Measurements from ENCODE around the gene SARS1. TPM values are rescaled to one million over a fixed set of nuclear protein-coding genes. Genes with fewer than 3 reads are reported as not detected.
A peak's percentile ranks its signal among the peaks of the same experiment; 100 is the strongest.
"Not testable (repeated sequence)": the region's sequence is repeated elsewhere in the genome, so short reads cannot be mapped to it uniquely, and the experiment has no call there.

Gene SARS1
- polyA plus RNA-seq (2012; ENCODE audit: insufficient read depth, insufficient read length, low read depth) = 865 TPM

DNA sequence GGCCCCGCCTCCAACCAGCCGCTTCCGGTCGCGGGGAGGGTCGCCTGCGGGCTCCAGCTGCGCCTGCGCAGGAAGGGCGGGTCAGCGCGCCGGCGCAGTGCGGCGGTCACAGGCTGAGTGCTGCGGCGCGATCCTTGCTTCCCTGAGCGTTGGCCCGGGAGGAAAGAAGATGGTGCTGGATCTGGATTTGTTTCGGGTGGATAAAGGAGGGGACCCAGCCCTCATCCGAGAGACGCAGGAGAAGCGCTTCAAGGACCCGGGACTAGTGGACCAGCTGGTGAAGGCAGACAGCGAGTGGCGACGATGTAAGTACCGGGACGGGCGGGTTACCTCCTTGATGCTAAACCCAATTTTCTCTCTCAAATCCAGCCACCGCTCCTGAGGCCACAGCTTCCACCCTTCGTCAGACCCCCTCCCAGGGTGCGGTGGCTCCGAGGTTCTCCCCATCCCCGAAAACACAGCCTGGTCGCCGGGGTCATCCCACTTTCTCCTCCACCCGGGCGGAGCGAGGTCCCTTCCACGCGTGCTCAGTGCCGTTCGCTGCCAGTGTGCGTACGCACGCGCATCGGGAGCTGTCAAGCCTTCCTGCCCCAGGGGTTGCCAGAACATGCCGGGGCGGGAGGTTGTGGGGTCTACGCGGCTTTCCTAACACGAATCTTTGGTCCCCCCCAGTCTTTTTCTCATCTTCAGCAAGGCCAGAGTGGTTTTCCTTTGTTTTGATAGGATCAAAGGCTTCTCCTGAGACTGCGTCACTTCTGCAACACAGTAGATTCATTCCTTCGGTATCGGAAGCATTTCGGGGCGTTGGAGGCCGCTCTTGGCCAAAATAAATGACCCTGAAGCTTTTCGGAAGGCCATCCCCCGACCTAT is at the start of gene SARS1:
Gene SARS1 (plus strand): TSS at position 95 of the 870 bp plus-strand sequence. CDS start 75 bp downstream, at position 170.
- no peak for TF ChIP-seq CTCF (IDR thresholded peaks at IDR 0.05; ENCODE audit: low read depth, low read length)
- H3K9me3 ChIP-seq = no peaks in the 10 kb centered on the region
- no peaks in the 10 kb centered on the region for H3K27me3 ChIP-seq
- peak within 1 kb of the TSS; percentile 89 for H3K4me3 ChIP-seq (ENCODE audit: low read depth, low read length)
- H3K36me3 ChIP-seq = peaks cover 29% of the 10 kb centered on the region
- DNase-seq = peak; percentile 93
- H3K4me1 ChIP-seq = no peaks in the 10 kb centered on the region; the same call in 1 of the 2 replicates

- Histone ChIP-seq H3K9me3 (no peaks in the 10 kb centered on the region), H3K36me3 (no peaks in the 10 kb centered on the region), H3K4me1 (no peaks in the 10 kb centered on the region; the same call in none of the 2 replicates), H3K27me3 (no peaks in the 10 kb centered on the region), H3K4me3 (ENCODE audit: low read depth, low read length) (no peak overlapping the region)
- no peak for DNase-seq
- no peak for TF ChIP-seq CTCF (IDR thresholded peaks at IDR 0.05; ENCODE audit: low read depth, low read length)
Measured at GRCh38 chr1:109164538-109164937, 49.2 kb upstream of the SARS1 start.

DNA sequence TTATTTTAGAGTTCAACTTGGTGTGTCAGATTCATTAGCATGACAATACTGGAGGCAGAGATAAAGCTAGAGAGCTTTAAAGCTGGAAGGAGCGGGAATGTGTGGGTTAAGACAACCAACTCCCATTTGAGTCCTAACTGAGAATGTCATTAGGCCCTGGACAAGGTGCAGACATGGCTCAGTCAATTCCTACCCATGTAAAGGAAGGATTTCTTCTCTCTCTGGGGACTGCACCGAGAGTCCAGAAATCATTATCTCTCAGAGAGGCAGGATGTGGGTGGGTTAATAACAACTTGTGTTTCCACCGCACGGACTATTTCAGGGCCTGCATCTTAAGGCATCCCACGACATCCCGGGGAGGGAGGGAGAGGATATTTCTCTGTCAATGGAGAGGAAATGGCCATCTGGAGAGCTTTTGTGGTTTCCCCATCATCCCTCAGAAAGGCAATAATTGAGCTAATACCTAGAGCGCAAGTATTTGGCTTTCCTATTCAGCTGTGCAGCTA is 46.7 kb upstream of the SARS1 start:
- no peak for DNase-seq
- Histone ChIP-seq H3K27me3 (no peaks in the 10 kb centered on the region), H3K4me1 (no peaks in the 10 kb centered on the region), H3K4me3 (ENCODE audit: low read depth, low read length) (no peak overlapping the region), H3K36me3 (no peaks in the 10 kb centered on the region), H3K9me3 (no peaks in the 10 kb centered on the region)
- TF ChIP-seq CTCF (IDR thresholded peaks at IDR 0.05; ENCODE audit: low read depth, low read length) = no peak

DNA sequence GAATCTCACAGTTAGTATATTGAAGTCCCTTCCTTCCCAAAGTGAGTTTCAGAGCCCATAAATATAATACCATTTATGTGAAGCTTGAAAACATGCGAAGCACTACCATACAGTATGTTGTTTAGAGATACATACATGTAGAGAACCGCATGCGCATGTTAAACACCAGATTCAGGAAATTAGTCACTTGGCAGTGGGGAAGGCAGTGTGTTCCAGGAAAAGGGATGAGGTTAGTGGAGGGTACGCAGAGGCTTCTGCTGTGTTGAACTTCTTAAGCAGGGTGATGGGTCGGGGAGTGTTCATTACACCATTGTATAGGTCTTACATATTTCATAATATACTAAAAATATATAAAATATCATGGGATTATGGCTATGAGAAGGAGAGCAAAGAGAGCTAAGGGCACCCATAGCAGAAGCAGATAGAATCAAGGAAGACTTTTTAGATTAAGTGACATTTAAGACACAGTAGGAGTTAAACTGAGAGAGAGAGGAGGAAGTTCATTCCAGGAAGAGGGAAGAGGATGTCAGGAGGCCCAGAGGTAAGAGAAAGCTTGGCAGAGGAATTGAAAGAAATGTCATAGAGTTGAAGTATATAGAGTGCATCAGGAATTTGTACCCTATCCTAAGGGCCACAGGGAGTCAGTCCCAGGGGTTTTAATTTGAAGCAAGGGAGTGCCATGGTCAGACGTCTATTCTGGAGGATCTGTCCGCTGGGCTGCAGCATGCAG is 43.5 kb upstream of the SARS1 start:
- Histone ChIP-seq H3K36me3 (no peaks in the 10 kb centered on the region), H3K9me3 (no peaks in the 10 kb centered on the region), H3K27me3 (no peaks in the 10 kb centered on the region), H3K4me1 (no peaks in the 10 kb centered on the region), H3K4me3 (ENCODE audit: low read depth, low read length) (no peak overlapping the region)
- no peak for DNase-seq
- TF ChIP-seq CTCF (IDR thresholded peaks at IDR 0.05; ENCODE audit: low read depth, low read length) = no peak

DNA sequence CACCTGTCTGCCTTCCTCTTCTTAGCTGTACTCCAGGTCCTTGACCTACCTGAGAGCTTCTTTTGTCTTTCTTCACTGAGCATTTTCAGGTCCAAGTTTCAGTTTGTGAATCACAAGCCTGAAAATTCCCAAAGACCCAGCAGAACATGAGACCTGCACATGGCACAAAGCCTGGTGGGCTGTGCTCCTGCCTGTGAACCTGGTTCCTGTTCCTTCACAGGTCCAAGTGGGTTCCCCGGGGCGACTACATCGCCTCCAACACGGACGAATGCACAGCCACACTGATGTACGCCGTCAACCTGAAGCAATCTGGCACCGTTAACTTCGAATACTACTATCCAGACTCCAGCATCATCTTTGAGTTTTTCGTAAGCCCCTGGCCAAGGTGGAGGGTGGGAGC is 42.1 kb upstream of the SARS1 start:
- no peak for TF ChIP-seq CTCF (IDR thresholded peaks at IDR 0.05; ENCODE audit: low read depth, low read length)
- DNase-seq = no peak
- Histone ChIP-seq H3K4me1 (no peaks in the 10 kb centered on the region), H3K27me3 (no peaks in the 10 kb centered on the region), H3K4me3 (ENCODE audit: low read depth, low read length) (no peak overlapping the region), H3K36me3 (no peaks in the 10 kb centered on the region), H3K9me3 (no peaks in the 10 kb centered on the region)

DNA sequence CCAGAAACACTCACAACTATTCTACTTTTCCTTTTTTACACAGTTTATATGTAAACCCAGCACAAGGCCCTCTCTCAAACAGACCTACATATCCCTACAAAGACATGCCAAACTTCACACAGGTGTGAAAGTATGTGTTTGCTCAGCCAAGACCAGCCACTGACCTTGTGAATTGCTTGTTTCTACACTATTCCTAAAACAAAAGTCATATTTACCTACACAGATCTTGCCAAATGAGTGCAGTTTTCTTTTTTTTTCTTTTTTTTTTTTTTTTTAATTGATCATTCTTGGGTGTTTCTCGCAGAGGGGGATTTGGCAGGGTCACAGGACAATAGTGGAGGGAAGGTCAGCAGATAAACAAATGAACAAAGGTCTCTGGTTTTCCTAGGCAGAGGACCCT is 37.4 kb upstream of the SARS1 start:
- H3K4me3 ChIP-seq (ENCODE audit: low read depth, low read length); H3K36me3 ChIP-seq; DNase-seq; H3K4me1 ChIP-seq; H3K9me3 ChIP-seq; H3K27me3 ChIP-seq: not testable (repeated sequence)

GRCh38 chr1:109180715-109181084 is 33.0 kb upstream of the SARS1 start:
- not testable (repeated sequence) for H3K4me3 ChIP-seq (ENCODE audit: low read depth, low read length); H3K36me3 ChIP-seq; H3K9me3 ChIP-seq; H3K27me3 ChIP-seq; H3K4me1 ChIP-seq; DNase-seq
